DND-41 (cell line): ENCODE results near the gene PLXNA4.

Experiments used
- ATAC-seq: fragments of 200-7000 bp; cut with Tn5 transposase; 3 replicates; pipeline ENCODE4 v1.9.1; 2021; ENCODE audit warnings: low read depth; ENCODE audit not compliant: insufficient read depth
- DNase-seq: peaks from one replicate; pipeline ENCODE4 v3.0.0-alpha.2; 2020
- H2AFZ ChIP-seq: 2 replicates; pipeline ENCODE4 v1.6.0; 2012; ENCODE audit warnings: low read depth, low read length
- H3K27ac ChIP-seq: 2 replicates; pipeline ENCODE4 v1.5.1; 2012; ENCODE audit warnings: low read length, inconsistent platforms
- H3K27me3 ChIP-seq: fragments of 200-600 bp; sonication (generic); 2 replicates; pipeline ENCODE4 v1.6.0; 2012; ENCODE audit warnings: low read length, mild to moderate bottlenecking, inconsistent platforms; ENCODE audit not compliant: insufficient read depth, poor library complexity
- H3K36me3 ChIP-seq: 2 replicates; pipeline ENCODE4 v1.5.1; 2012; ENCODE audit warnings: low read length, inconsistent platforms; ENCODE audit not compliant: insufficient read depth
- H3K4me1 ChIP-seq: 2 replicates; pipeline ENCODE4 v1.5.1; 2012; ENCODE audit warnings: mild to moderate bottlenecking, low read length; ENCODE audit not compliant: insufficient read depth
- H3K4me2 ChIP-seq: 2 replicates; pipeline ENCODE4 v1.6.0; 2012; ENCODE audit warnings: mild to moderate bottlenecking, moderate library complexity, low read length, inconsistent platforms; ENCODE audit not compliant: insufficient read depth
- H3K4me3 ChIP-seq, 2 experiments: fragments of 200-600 bp in 1 of 2; shearing (Covaris generic) in 1 of 2; 2 replicates each; pipeline ENCODE4 v1.5.1; 2012 to 2016; ENCODE audit warnings: inconsistent platforms in 2 of 2, low read length in 2 of 2, mild to moderate bottlenecking in 2 of 2, low read depth in 1 of 2, moderate library complexity in 1 of 2
- H3K79me2 ChIP-seq: 2 replicates; pipeline ENCODE4 v1.6.0; 2012; ENCODE audit warnings: low read length, inconsistent platforms; ENCODE audit not compliant: insufficient read depth
- H3K9ac ChIP-seq: 2 replicates; pipeline ENCODE4 v1.6.0; 2012; ENCODE audit warnings: low read depth, mild to moderate bottlenecking, inconsistent platforms, low read length, moderate library complexity
- H3K9me3 ChIP-seq: 2 replicates; pipeline ENCODE4 v1.5.1; 2012; ENCODE audit warnings: low read length, moderate library complexity, mild to moderate bottlenecking, inconsistent platforms; ENCODE audit not compliant: insufficient read depth, severe bottlenecking
- H4K20me1 ChIP-seq: 2 replicates; pipeline ENCODE4 v1.6.0; 2012; ENCODE audit warnings: low read length; ENCODE audit not compliant: insufficient read depth
- EZH2 ChIP-seq: IDR thresholded peaks from 3 replicates; pipeline ENCODE4 v1.6.1; 2012; ENCODE audit warnings: borderline replicate concordance, low read depth, mild to moderate bottlenecking, moderate library complexity, low read length, inconsistent platforms; ENCODE audit not compliant: severe bottlenecking
- TF ChIP-seq, protein P1 (sequence below): IDR thresholded peaks from 2 replicates; pipeline ENCODE4 v1.5.1; 2012; ENCODE audit warnings: borderline replicate concordance, low read length, moderate library complexity, mild to moderate bottlenecking; ENCODE audit not compliant: poor library complexity, severe bottlenecking; ENCODE audit errors: extremely low read depth

Gene PLXNA4

DNA sequence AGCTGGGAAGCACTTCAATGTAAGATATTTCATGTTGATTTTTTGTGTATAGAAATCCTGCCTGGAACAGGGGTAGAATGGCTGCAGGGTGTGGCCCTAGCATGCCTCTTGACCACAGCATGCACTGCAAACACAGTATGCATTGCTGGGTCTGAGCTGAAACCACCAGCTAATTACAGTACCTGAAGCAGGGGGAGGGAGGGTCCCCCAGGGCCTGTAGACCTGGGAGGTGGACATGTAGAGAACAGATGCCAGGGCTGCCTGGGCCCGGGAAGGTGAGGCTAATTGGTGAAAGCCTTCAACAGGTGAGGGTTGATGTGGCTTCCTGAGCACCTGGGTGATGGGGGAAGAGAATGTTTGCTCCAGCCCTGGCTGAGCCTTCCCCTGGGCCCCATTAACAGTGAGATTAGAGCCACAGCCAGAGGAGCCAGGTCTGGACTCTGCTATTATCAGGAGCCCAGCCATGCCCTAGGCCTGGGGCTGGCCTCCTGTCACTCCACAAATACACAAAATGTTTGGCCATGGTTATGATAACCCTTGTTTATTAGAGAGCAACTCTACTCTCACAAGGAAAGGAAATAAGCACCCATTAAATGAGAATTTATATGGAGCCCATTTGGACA, 83.3 kb downstream of the PLXNA4 start:
- no peak overlapping the region for H2AFZ ChIP-seq
- no peak overlapping the region for H3K27ac ChIP-seq
- no peaks in the 10 kb centered on the region for H4K20me1 ChIP-seq
- no peaks in the 10 kb centered on the region for H3K79me2 ChIP-seq
- no peaks in the 10 kb centered on the region for H3K4me1 ChIP-seq
- TF ChIP-seq, protein P1, sequence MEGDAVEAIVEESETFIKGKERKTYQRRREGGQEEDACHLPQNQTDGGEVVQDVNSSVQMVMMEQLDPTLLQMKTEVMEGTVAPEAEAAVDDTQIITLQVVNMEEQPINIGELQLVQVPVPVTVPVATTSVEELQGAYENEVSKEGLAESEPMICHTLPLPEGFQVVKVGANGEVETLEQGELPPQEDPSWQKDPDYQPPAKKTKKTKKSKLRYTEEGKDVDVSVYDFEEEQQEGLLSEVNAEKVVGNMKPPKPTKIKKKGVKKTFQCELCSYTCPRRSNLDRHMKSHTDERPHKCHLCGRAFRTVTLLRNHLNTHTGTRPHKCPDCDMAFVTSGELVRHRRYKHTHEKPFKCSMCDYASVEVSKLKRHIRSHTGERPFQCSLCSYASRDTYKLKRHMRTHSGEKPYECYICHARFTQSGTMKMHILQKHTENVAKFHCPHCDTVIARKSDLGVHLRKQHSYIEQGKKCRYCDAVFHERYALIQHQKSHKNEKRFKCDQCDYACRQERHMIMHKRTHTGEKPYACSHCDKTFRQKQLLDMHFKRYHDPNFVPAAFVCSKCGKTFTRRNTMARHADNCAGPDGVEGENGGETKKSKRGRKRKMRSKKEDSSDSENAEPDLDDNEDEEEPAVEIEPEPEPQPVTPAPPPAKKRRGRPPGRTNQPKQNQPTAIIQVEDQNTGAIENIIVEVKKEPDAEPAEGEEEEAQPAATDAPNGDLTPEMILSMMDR, result no peak
- no peaks in the 10 kb centered on the region for H3K9me3 ChIP-seq
- no peaks in the 10 kb centered on the region for H3K36me3 ChIP-seq
- ATAC-seq (no peak), DNase-seq (no peak)
- no peak overlapping the region for H3K4me3 ChIP-seq
- no peak overlapping the region for H3K4me2 ChIP-seq
- H3K27me3 ChIP-seq, result no peaks in the 10 kb centered on the region
- no peak overlapping the region for H3K9ac ChIP-seq

DNA sequence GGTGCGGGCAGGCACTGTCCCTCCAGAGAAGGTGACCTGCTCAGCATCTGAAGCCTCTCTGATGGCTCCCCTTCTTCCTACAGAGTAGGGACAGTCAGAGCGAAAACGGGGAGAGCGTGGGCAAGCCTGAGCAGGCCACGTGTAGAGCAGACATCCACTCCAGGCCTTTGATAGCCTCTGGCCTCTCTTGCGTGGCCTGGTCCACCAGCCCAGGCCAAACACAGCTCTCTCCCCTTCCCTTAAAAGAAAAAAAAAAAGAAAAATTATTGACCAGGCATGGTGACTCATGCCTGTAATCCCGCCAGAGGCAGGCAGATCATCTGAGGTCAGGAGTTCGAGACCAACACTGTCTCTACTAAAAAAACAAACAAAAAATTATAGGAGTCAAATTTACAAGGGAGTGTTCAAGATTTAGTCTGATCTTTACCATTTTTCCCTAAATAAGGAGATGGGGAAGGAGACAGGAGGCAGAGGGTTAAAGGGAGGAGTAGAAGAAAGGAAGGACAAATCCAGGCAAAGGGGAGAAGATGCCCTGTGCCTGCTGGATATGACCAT, 84.8 kb downstream of the PLXNA4 start:
- no peaks in the 10 kb centered on the region for H3K27me3 ChIP-seq
- H3K4me3 ChIP-seq, result no peak overlapping the region
- H2AFZ ChIP-seq, result no peak overlapping the region
- no peaks in the 10 kb centered on the region for H3K9me3 ChIP-seq
- H3K4me1 ChIP-seq, result no peaks in the 10 kb centered on the region
- H3K9ac ChIP-seq, result no peak overlapping the region
- H3K4me2 ChIP-seq, result no peak overlapping the region
- ATAC-seq, result no peak
- H3K36me3 ChIP-seq, result no peaks in the 10 kb centered on the region
- no peak for DNase-seq
- TF ChIP-seq EZH2, result no peak
- TF ChIP-seq, protein P1, result no peak
- H3K79me2 ChIP-seq, result no peaks in the 10 kb centered on the region
- H4K20me1 ChIP-seq, result no peaks in the 10 kb centered on the region
- H3K27ac ChIP-seq, result no peak overlapping the region

GRCh38 chr7:132490474-132490873, 85.8 kb downstream of the PLXNA4 start:
- no peak overlapping the region for H2AFZ ChIP-seq
- no peaks in the 10 kb centered on the region for H4K20me1 ChIP-seq
- H3K36me3 ChIP-seq, result no peaks in the 10 kb centered on the region
- no peaks in the 10 kb centered on the region for H3K79me2 ChIP-seq
- no peaks in the 10 kb centered on the region for H3K4me1 ChIP-seq
- no peaks in the 10 kb centered on the region for H3K9me3 ChIP-seq
- no peak overlapping the region for H3K27ac ChIP-seq
- no peak overlapping the region for H3K4me2 ChIP-seq
- ATAC-seq (no peak), DNase-seq (no peak)
- no peak overlapping the region for H3K4me3 ChIP-seq
- no peaks in the 10 kb centered on the region for H3K27me3 ChIP-seq
- H3K9ac ChIP-seq, result no peak overlapping the region
- TF ChIP-seq, protein P1, result no peak
- TF ChIP-seq EZH2, result no peak
